H9 (cell line): ENCODE data around the gene MAPK14. TPM values are rescaled to one million over a fixed set of nuclear protein-coding genes. Genes with fewer than 3 reads are reported as not detected.

Experiments used
- DNase-seq: peaks from one replicate; pipeline ENCODE4 v3.0.0-alpha.2; 2017
- H2AFZ ChIP-seq: one replicate; pipeline ENCODE4 v1.6.1; 2013; ENCODE audit warnings: mild to moderate bottlenecking, low read length, control low read depth, moderate library complexity
- H2AK5ac ChIP-seq: 2 replicates; pipeline ENCODE4 v1.6.1; 2013; ENCODE audit warnings: low read length, control low read depth, mixed read lengths; ENCODE audit not compliant: insufficient read length
- H2BK120ac ChIP-seq: one replicate; pipeline ENCODE4 v1.6.1; 2013; ENCODE audit warnings: low read depth, mild to moderate bottlenecking, low read length, control low read depth, inconsistent platforms; ENCODE audit not compliant: poor library complexity, severe bottlenecking
- H2BK12ac ChIP-seq: 2 replicates; pipeline ENCODE4 v1.6.1; 2013; ENCODE audit warnings: low read length, control low read depth, mixed read lengths, low read depth; ENCODE audit not compliant: insufficient read length
- H2BK15ac ChIP-seq: 2 replicates; pipeline ENCODE4 v1.6.1; 2013; ENCODE audit warnings: low read depth, low read length, control low read depth
- H2BK20ac ChIP-seq: one replicate; pipeline ENCODE4 v1.6.1; 2013; ENCODE audit warnings: low read depth, mild to moderate bottlenecking, low read length, control low read depth, inconsistent platforms; ENCODE audit not compliant: poor library complexity, severe bottlenecking
- H2BK5ac ChIP-seq: 2 replicates; pipeline ENCODE4 v1.6.1; 2013; ENCODE audit warnings: low read length, control low read depth, mixed read lengths; ENCODE audit not compliant: insufficient read length
- H3K14ac ChIP-seq: 2 replicates; pipeline ENCODE4 v1.6.1; 2013; ENCODE audit warnings: low read length, control low read depth; ENCODE audit not compliant: insufficient read depth
- H3K18ac ChIP-seq: 2 replicates; pipeline ENCODE4 v1.6.1; 2013; ENCODE audit warnings: low read depth, mild to moderate bottlenecking, mixed read lengths, low read length, control low read depth; ENCODE audit not compliant: insufficient read length
- H3K23ac ChIP-seq: 2 replicates; pipeline ENCODE4 v1.6.1; 2013; ENCODE audit warnings: low read length, control low read depth, mixed read lengths, low read depth; ENCODE audit not compliant: insufficient read length
- H3K23me2 ChIP-seq: 2 replicates; pipeline ENCODE4 v1.6.1; 2013; ENCODE audit warnings: low read depth, mild to moderate bottlenecking, mixed read lengths, low read length, control low read depth; ENCODE audit not compliant: insufficient read length, poor library complexity, severe bottlenecking
- H3K27ac ChIP-seq: 2 replicates; pipeline ENCODE4 v1.5.1; 2013; ENCODE audit warnings: low read length, control low read depth, mixed read lengths, low read depth; ENCODE audit not compliant: insufficient read length
- H3K27me3 ChIP-seq: 2 replicates; pipeline ENCODE4 v1.6.1; 2013; ENCODE audit warnings: low read length, control low read depth, inconsistent platforms; ENCODE audit not compliant: insufficient read depth
- H3K4ac ChIP-seq: 2 replicates; pipeline ENCODE4 v1.6.1; 2013; ENCODE audit warnings: low read depth, mild to moderate bottlenecking, control low read depth, inconsistent platforms, low read length, moderate library complexity
- H3K4me1 ChIP-seq: 2 replicates; pipeline ENCODE4 v1.6.1; 2013; ENCODE audit warnings: low read length, control low read depth, inconsistent platforms; ENCODE audit not compliant: insufficient read depth
- H3K4me2 ChIP-seq: 2 replicates; pipeline ENCODE4 v1.6.1; 2013; ENCODE audit warnings: low read length, control low read depth, mixed read lengths; ENCODE audit not compliant: insufficient read length, insufficient read depth
- H3K56ac ChIP-seq: 2 replicates; pipeline ENCODE4 v1.6.1; 2013; ENCODE audit warnings: low read depth, mild to moderate bottlenecking, mixed read lengths, low read length, control low read depth; ENCODE audit not compliant: insufficient read length
- H3K79me1 ChIP-seq: 2 replicates; pipeline ENCODE4 v1.6.1; 2013; ENCODE audit warnings: low read depth, mild to moderate bottlenecking, moderate library complexity, low read length, control low read depth, inconsistent platforms; ENCODE audit not compliant: insufficient read depth, poor library complexity, severe bottlenecking
- H3K79me2 ChIP-seq: 2 replicates; pipeline ENCODE4 v1.6.1; 2013; ENCODE audit warnings: low read length, control low read depth, inconsistent platforms; ENCODE audit not compliant: insufficient read depth
- H3K9ac ChIP-seq: 2 replicates; pipeline ENCODE4 v1.6.1; 2013; ENCODE audit warnings: low read length, control low read depth, mixed read lengths; ENCODE audit not compliant: insufficient read length; ENCODE audit errors: extremely low read depth
- H3K9me3 ChIP-seq: one replicate; pipeline ENCODE4 v1.6.1; 2013; ENCODE audit warnings: low read depth, low read length, inconsistent platforms; ENCODE audit not compliant: control insufficient read depth
- H3T11ph ChIP-seq: one replicate; pipeline ENCODE4 v1.6.1; 2013; ENCODE audit warnings: mild to moderate bottlenecking, low read length, control low read depth, inconsistent platforms
- H4K20me1 ChIP-seq: one replicate; pipeline ENCODE4 v1.6.1; 2013; ENCODE audit not compliant: control insufficient read depth, insufficient read length, insufficient read depth
- H4K5ac ChIP-seq: 2 replicates; pipeline ENCODE4 v1.6.1; 2013; ENCODE audit warnings: low read depth, mild to moderate bottlenecking, mixed read lengths, low read length, control low read depth; ENCODE audit not compliant: insufficient read length
- H4K8ac ChIP-seq: replicated peaks from 2 replicates; pipeline ENCODE4 v1.6.1; 2013; ENCODE audit warnings: low read length, control low read depth, mixed read lengths, low read depth; ENCODE audit not compliant: insufficient read length
- H4K91ac ChIP-seq: 2 replicates; pipeline ENCODE4 v1.6.1; 2013; ENCODE audit warnings: low read depth, mild to moderate bottlenecking, moderate library complexity, mixed read lengths, low read length, control low read depth; ENCODE audit not compliant: insufficient read length
- H3K27ac Mint-ChIP-seq, 3 experiments: 2 replicates in 2 of 3; 3 replicates in 1 of 3; pipeline ENCODE4 v1.8.0; 2020 to 2021; ENCODE audit warnings: mixed read lengths in 3 of 3, mild to moderate bottlenecking in 1 of 3, moderate library complexity in 1 of 3
- H3K27me3 Mint-ChIP-seq: 2 replicates; pipeline ENCODE4 v1.8.0; 2021; ENCODE audit warnings: low read depth, mild to moderate bottlenecking, moderate library complexity, mixed read lengths
- H3K36me3 Mint-ChIP-seq, 3 experiments: 2 replicates in 2 of 3; 3 replicates in 1 of 3; pipeline ENCODE4 v1.8.0; 2020 to 2021; ENCODE audit warnings: low read depth in 3 of 3, mixed read lengths in 3 of 3; ENCODE audit not compliant: insufficient read depth in 1 of 3
- H3K4me1 Mint-ChIP-seq, 2 experiments: 2 replicates each; pipeline ENCODE4 v1.8.0; 2020; ENCODE audit warnings: mixed read lengths in 2 of 2
- H3K4me3 Mint-ChIP-seq, 2 experiments: 2 replicates in 1 of 2; 3 replicates in 1 of 2; pipeline ENCODE4 v1.8.0; 2020 to 2021; ENCODE audit warnings: mild to moderate bottlenecking in 2 of 2, mixed read lengths in 2 of 2, moderate library complexity in 1 of 2
- H3K9me3 Mint-ChIP-seq, 2 experiments: 2 replicates in 1 of 2; 3 replicates in 1 of 2; pipeline ENCODE4 v1.8.0; 2020; ENCODE audit warnings: mild to moderate bottlenecking in 2 of 2, mixed read lengths in 2 of 2, moderate library complexity in 1 of 2
- CTCF ChIP-seq: fragments of 200-600 bp; sonication (generic); conservative IDR thresholded peaks from 3 replicates; pipeline ENCODE4 v1.8.0; 2021; ENCODE audit warnings: antibody characterized with exemption, mild to moderate bottlenecking
- WGBS: extraction: QIAGEN DNeasy Blood & Tissue Kit; methylation state at CpG from one replicate; pipeline ENCODE4 v1.1.7; 2013; ENCODE audit warnings: missing lambda C conversion rate, low lambda C conversion rate, mixed read lengths; ENCODE audit not compliant: insufficient read length; ENCODE audit errors: extremely low coverage; 5-methylcytosine and 5-hydroxymethylcytosine counted together
- total RNA-seq: library from RNA; stranded (reverse); gene quantifications from 2 replicates; pipeline ENCODE4 v1.2.1, GENCODE V29; 2021

The MAPK14 gene
- total RNA-seq, 1 experiment from 2014 or later: 40.5 TPM

GRCh38 chr6:36068586-36068985 is 41.0 kb downstream of the MAPK14 start:
- H3K56ac ChIP-seq: no peak overlapping the region
- no peak overlapping the region for H2BK20ac ChIP-seq
- no peak overlapping the region for H3K4ac ChIP-seq
- H3K27me3 Mint-ChIP-seq: no peaks in the 10 kb centered on the region
- no peaks in the 10 kb centered on the region for H3K79me2 ChIP-seq
- no peak overlapping the region for H3K14ac ChIP-seq
- no peak overlapping the region for H3K27ac Mint-ChIP-seq
- H3K4me1 Mint-ChIP-seq: peaks cover 6 to 13% of the 10 kb centered on the region in 2 experiments
- no peak for TF ChIP-seq CTCF
- no peaks in the 10 kb centered on the region for H3K9me3 ChIP-seq
- no peak overlapping the region for H2BK120ac ChIP-seq
- no peaks in the 10 kb centered on the region for H3K79me1 ChIP-seq
- no peak overlapping the region for H2AK5ac ChIP-seq
- H3K4me3 Mint-ChIP-seq: no peak overlapping the region
- H3K27me3 ChIP-seq: no peaks in the 10 kb centered on the region
- H3K27ac ChIP-seq: no peak overlapping the region
- H2BK5ac ChIP-seq: no peak overlapping the region
- no peaks in the 10 kb centered on the region for H3K9me3 Mint-ChIP-seq
- H4K20me1 ChIP-seq: no peaks in the 10 kb centered on the region
- no peak overlapping the region for H3K9ac ChIP-seq
- no peak overlapping the region for H2BK15ac ChIP-seq
- H2AFZ ChIP-seq: no peak overlapping the region
- no peak overlapping the region for H3K4me2 ChIP-seq
- 0 out of 7 replicates have a peak, but pooled peaks cover 0 to under 1% (median 0%) of the 10 kb centered on the region in 3 experiments for H3K36me3 Mint-ChIP-seq
- H2BK12ac ChIP-seq: no peak overlapping the region
- H3T11ph ChIP-seq: no peak overlapping the region
- no peak overlapping the region for H3K23ac ChIP-seq
- H4K8ac ChIP-seq: no peak overlapping the region
- WGBS: no CpG with 5 or more reads among the region's 3 CpGs
- H4K91ac ChIP-seq: no peak overlapping the region
- H4K5ac ChIP-seq: no peak overlapping the region
- H3K18ac ChIP-seq: no peak overlapping the region
- H3K4me1 ChIP-seq: no peaks in the 10 kb centered on the region
- no peak for DNase-seq
- no peaks in the 10 kb centered on the region for H3K23me2 ChIP-seq
